NOMO-1 treated with DMSO at 0.1 percent for 48 hours (cell line): Measurements from ENCODE around the gene GNG10.
"Not testable (repeated sequence)": the region's sequence is repeated elsewhere in the genome, so short reads cannot be mapped to it uniquely, and the experiment has no call there.

Experiments
- DNase-seq: peaks from one replicate; lab custom pipeline; 2025; ENCODE audit not compliant: unreplicated experiment; lab: John Stamatoyannopoulos, UW

GNG10 gene

DNA sequence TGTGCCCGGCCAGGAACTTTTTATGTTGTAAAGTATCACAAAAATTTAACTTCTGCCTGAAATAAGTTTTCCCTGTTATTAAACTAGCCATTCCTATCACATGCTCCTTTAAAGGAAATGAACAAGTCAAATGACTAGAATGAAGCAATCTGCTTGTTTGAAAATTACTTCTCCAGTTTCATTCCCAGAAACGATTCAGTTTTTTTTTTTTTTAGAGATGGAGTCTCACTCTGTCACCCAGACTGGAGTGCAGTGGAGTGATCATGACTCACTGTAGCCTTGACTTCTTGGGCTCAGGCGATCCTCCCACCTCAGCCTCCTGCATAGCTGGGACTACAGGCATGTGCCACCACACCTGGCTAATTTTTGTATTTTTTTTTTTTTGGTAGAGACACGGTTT, 13.3 kb upstream of the GNG10 start:
- DNase-seq: no peak

GRCh38 chr9:111649016-111649415, 12.4 kb upstream of the GNG10 start:
- DNase-seq: no peak

- DNase-seq: no peak
Measured at GRCh38 chr9:111657051-111657450, 4.4 kb upstream of the GNG10 start.

GRCh38 chr9:111658943-111659342, 2.5 kb upstream of the GNG10 start:
- DNase-seq: no peak

DNA sequence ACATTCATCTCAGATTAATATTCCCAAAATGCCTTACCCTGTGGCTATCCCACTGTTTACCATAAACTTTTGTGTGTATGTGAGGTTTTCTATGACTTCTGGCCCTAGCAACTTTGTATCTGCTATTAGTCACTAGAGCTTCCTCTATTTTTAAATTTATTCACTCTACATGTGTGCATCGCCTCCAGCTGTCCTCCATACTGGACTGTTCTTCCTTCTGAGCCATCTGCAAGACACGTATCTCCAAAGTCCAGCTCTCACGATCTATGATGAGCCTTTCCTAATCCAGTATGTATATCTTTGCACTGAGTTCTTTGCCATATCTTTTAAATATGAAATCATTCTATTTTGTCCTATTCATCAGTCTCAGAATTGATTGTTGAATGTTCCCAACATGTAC, 1.7 kb upstream of the GNG10 start:
- DNase-seq: no peak

DNA sequence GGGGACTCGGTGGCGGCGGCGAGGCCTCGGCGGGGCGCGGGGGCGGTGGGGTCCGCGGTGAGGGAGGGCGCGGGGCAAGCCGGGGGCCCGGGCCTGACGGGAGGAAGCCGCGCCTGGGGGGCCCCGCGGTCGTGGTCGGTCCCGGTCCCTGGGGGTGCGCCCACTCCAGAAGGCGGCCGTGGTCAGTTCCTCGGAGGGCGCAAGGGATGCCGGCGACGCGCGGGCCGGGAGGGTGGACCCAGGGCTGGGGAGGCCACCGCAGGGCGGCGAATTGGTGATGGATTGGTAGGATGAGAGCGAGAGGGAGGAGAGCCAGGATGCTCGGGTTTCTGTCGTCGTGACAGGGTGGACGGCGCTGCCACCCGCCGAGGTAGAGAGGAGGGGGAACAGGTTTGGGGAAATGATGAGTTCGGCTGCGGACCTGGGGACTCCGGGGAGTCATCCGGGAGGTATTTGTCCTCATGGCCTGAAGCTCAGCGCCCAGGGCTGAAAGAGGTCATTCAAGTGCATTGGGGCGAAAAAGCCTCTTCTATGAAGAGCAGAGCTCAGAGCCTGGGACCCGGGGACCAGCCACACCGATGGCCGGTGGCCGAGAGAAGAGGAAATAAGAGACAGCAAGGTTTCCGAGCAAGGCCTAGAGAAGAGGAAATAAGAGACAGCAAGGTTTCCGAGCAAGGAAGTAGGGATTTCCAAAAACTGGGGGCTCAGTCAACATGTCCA, 557 bp downstream of the GNG10 start:
- DNase-seq: peak; percentile 36

DNA sequence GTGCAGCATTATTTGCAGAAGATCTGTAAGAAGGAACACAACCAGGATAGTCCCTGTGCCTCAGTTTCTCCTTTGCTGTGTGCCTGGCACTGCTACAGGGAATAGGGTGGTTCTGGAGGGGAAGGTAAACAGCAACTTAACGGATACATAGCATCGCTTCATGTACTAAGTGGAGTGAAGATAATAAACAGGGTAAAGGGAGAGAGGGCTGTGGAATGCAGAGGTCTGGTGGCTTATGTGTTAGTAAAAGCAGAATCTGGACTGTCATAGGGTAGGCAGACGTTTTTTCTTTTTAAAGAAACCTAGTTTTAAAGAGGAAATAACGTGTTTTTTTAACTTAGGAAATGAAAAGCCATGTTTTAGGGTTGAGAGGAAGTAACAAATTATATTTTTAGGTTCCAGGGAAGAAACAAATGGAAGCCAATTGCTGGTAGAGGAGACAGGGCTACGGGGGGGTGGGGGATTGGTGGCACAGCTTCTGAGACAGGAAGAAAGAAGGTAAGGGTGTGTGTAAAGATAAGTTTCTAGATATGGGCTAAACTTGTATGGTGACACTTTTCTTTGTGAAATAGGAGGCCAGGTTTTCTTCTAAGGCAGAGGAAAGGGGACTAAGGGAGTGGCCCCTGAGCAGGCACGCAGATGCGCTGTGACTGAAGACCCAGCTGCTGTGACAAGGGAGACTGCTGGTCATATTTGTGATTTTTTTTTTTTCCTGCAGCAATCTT, 1.3 kb downstream of the GNG10 start:
- peak; percentile 7 for DNase-seq

DNA sequence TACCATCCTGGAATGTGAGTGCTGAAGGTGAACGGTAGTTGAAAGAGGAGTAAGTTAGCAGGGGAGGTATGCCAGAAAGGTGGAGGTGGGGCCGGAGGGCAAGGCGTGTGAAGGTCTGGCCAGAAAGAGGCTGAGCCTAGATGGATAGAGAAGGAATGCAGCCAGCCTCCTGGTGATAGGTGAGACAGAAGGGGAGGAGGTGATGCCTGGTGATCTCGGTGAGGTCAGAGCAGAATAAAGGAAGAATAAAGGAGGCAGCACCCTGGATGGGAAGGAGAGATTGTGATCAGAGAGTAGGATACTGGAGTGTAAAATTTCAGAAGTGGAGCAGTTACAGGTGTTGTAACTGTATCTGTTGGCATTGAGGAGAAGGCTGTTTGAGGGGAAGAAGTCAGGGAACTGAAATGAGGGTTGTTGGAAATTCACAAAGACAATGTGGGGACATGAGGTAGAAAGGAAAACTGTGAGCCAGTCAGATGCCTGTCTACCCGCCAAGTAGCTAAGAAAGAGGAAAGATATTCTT, 2.0 kb downstream of the GNG10 start:
- no peak for DNase-seq

DNA sequence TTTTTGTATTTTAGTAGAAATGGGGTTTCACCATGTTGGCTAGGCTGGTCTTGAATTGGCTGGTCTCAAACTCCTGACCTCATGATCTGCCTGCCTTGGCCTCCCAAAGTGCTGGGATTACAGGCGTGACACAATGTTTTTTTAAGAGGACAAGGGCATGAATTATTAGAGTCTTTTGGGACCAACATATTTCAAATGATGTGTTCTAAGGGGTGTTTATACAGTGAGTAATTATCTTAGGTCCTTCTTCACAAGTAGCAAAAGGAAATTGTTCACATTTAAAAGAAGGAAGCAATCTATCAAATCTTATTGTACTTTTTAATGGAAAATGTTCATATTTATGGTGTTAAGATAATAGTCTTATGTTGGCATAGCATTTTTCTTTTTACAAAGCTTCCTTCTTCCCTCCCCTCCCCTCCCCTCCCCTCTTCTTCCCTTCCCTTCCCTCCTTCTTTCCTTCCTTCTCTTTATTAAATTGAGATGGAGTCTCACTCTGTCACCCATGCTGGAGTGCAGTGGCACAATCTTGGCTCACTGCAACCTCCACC, 6.7 kb downstream of the GNG10 start:
- no peak for DNase-seq

DNA sequence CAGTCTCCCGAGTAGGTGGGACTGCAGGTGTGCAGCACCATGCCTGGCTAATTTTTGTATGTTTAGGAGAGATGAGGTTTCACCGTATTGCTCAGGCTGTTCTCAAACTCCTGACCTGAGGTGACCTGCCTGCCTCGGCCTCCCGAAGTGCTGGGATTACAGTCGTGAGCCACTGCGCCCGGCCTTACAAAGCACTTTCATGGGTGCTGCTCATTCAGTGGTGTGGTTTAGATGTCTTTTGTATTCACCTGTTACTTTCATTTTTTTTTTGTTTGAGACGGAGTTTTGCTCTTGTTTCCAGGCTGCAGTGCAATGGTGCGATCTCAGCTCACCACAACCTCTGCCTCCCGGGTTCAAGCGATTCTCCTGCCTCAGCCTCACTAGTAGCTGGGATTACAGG, 7.2 kb downstream of the GNG10 start:
- DNase-seq: not testable (repeated sequence)

- DNase-seq: no peak
Measured at GRCh38 chr9:111674319-111674718, 12.9 kb downstream of the GNG10 start.

- no peak for DNase-seq
Measured at GRCh38 chr9:111676116-111676515, 14.7 kb downstream of the GNG10 start.

GRCh38 chr9:111678293-111678692, 16.9 kb downstream of the GNG10 start:
- no peak for DNase-seq

DNA sequence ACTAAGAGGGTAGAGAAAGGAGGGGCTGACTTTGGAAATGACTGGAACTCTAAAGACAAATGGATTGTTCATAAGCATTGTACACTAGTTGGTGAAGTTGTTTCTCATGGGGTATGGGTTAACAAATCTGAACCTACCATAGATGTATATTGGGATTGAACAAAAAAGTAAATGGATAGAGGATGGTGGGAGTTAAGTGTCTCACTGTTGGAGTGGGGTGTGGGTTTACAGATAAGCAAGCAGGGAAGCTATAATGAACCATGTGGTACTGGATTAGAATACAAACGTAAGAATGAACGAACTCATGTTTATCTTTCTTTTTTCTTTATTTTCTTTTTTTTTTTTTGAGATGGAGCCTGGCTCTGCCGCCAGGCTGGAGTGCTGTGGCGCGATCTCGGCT, 17.8 kb downstream of the GNG10 start:
- DNase-seq: no peak

GRCh38 chr9:111683392-111683791, 22.0 kb downstream of the GNG10 start:
- no peak for DNase-seq

DNA sequence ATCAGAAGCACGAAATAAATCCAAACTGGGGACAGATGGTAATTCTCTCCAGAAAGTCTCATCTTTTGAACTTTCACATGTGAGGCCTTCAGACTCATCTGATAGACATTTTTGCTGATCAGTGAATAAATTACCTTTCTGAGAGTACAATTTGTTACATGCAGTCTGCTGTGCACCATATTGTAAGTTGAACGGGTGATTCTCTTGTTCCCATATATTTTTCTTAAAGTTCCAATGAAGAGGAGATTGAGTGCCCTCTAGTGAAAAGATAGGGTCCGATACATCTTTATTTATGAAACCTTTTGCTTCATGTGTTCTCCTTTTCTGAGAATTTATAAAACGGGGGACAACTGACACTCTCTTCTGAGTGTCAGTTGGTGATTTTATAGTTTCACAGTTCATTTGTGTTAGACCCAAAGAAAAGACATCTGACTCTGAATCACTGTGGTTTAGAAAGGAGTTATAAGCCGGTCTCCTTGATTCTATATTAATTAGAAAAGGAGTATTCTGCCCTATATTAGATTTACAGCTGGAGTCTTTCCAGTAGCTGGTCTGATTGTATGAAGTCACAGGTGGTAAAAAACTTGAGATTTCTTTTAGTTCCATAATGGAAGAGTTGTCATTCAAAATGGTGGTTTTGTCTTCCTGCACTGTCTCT, 30.4 kb downstream of the GNG10 start:
- peak; percentile 49 for DNase-seq

DNA sequence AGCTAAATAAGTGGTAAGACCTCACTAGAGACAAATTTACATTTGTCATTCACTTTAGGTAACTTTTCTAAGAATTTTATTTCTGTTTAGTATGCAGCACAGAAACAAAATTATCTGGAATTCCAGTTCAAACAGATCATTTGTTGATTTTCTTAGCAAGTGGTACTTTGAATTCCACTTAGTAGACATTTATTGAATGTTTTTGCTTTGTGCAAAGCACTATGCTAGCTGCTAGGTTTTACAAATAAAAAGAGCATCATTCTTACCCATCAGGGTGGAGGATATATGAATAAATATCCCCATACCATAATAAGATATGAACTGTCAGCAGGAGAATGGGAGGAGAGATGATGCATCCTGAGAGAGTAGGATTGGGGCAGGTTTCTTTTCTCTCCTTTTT, 35.4 kb downstream of the GNG10 start:
- no peak for DNase-seq

DNA sequence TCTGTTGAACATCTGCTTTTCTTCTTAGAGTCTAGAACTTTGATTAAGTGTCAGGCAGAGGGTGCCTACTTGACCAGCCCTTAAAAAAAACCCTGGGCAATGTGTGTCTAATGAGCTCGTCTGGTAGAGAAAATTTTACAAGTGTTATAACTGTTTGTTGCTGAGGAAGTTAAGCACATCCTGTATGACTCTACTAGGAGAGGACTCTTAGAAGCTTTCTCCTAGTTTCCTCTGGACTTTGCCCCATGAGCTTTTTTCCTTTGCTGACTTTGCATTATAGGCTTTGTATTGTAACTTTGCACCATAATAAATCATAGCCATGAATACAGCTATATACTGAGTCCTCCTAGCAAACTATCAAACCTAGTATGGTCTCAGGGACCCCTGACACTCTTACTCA, 39.4 kb downstream of the GNG10 start:
- peak; percentile 12 for DNase-seq

DNA sequence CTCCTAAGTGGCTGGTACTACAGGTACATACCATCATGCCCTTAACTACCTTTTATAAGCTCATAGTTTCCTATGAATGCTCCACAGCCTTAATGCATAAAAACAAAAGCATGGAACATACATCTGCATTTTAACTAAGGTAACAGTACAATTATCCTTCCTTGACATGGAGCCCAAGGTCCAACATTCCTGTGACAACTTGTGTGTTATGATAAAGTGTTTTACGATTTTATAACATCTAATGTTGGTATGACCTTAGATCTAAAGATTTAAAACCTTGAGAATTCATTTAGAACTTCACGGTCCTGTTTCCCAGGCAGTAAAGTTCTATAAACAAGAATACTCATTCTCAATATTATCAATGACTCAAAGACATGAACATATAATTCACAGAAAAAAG, 43.1 kb downstream of the GNG10 start:
- no peak for DNase-seq

GRCh38 chr9:111711548-111711947, 50.1 kb downstream of the GNG10 start:
- DNase-seq: no peak

- DNase-seq: no peak
Measured at GRCh38 chr9:111712369-111712768, 51.0 kb downstream of the GNG10 start.

DNA sequence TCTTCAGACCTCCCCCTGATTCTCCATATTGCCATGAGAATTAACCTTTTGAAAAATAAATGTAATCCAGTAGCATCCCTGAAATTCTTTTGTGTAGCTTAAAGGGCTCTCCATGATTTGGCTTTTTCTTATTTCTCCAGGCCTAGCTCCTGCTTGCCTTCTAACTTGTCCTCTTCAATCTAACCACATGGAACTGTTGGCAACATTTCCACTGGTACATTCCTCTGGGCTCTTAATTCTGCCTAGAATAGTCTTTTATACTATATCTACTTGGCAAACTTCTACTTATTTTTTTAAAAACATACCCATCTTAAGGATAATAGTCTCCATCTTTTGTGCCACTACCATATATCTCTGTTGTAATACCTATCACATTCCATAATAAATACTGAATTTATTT, 54.1 kb downstream of the GNG10 start:
- no peak for DNase-seq
